HG03575 (cell line): ENCODE measurements around the gene RTL5.

Source experiments
- ATAC-seq: cut with Tn5 transposase; IDR thresholded peaks from one replicate; pipeline ENCODE4 v1.9.1; 2021; ENCODE audit not compliant: unreplicated experiment, insufficient number of reproducible peaks, low FRiP score; ENCODE audit errors: extremely low read depth

RTL5 gene

GRCh38 chrX:72083291-72083690, 48.4 kb downstream of the RTL5 start:
- ATAC-seq, result no peak

- ATAC-seq, result no peak
These were observed 50.0 kb downstream of the RTL5 start for GRCh38 chrX:72081605-72082320.

- no peak for ATAC-seq
These were observed 50.9 kb downstream of the RTL5 start for GRCh38 chrX:72080800-72081199.

- no peak for ATAC-seq
These were observed 51.6 kb downstream of the RTL5 start for GRCh38 chrX:72080150-72080549.

- no peak for ATAC-seq
These were observed 52.1 kb downstream of the RTL5 start for GRCh38 chrX:72079607-72080006.

- ATAC-seq, result no peak
These were observed 53.3 kb downstream of the RTL5 start for GRCh38 chrX:72078411-72078810.
